SK-N-MC (cell line): Measurements from ENCODE around the gene AUTS2.

ENCODE experiments used
- DNase-seq: peaks from one replicate; pipeline ENCODE4 v3.0.0-alpha.2; 2011; ENCODE audit warnings: low read depth, low spot score
- H3K27ac ChIP-seq: fragments of 200-600 bp; sonication (generic); 2 replicates; pipeline ENCODE4 v1.5.1; 2016; ENCODE audit warnings: mixed run types
- H3K36me3 ChIP-seq: fragments of 200-600 bp; sonication (generic); 2 replicates; pipeline ENCODE4 v1.6.1; 2017; ENCODE audit warnings: antibody characterized with exemption, low read length, mixed read lengths; ENCODE audit not compliant: insufficient read depth
- H3K4me3 ChIP-seq: fragments of 200-600 bp; sonication (generic); 2 replicates; pipeline ENCODE4 v1.5.1; 2016
- H3K9ac ChIP-seq: fragments of 200-600 bp; sonication (generic); 2 replicates; pipeline ENCODE4 v1.8.0; 2017; ENCODE audit warnings: mixed run types, mixed read lengths; ENCODE audit not compliant: insufficient read length
- H3K9me3 ChIP-seq: fragments of 200-600 bp; sonication (generic); 2 replicates; pipeline ENCODE4 v1.6.1; 2017; ENCODE audit warnings: low read depth, mild to moderate bottlenecking, antibody characterized with exemption, low read length, moderate library complexity, mixed read lengths
- EZH2 ChIP-seq: fragments of 200-600 bp; sonication (generic); IDR thresholded peaks from one replicate; pipeline ENCODE4 v1.6.1; 2017; ENCODE audit warnings: antibody characterized with exemption
- FOXP2 ChIP-seq: optimal IDR thresholded peaks from 2 replicates; pipeline ENCODE3; 2011; ENCODE audit warnings: mild to moderate bottlenecking, moderate library complexity; ENCODE audit not compliant: insufficient read depth; ENCODE audit errors: extremely low read length, control extremely low read depth
- POLR2AphosphoS5 ChIP-seq: IDR thresholded peaks from 2 replicates; pipeline ENCODE4 v1.6.1; 2012; ENCODE audit warnings: mild to moderate bottlenecking, low read depth, low read length, borderline replicate concordance

AUTS2 gene

GRCh38 chr7:69615685-69616084 is 17.4 kb downstream of the AUTS2 start:
- Histone ChIP-seq H3K27ac (no peak overlapping the region), H3K4me3 (no peak overlapping the region), H3K9ac (no peak overlapping the region), H3K9me3 (no peaks in the 10 kb centered on the region), H3K36me3 (no peaks in the 10 kb centered on the region)
- DNase-seq = no peak
- TF ChIP-seq POLR2AphosphoS5 (no peak), FOXP2 (no peak)

GRCh38 chr7:69617364-69617763 is 19.1 kb downstream of the AUTS2 start:
- DNase-seq = no peak
- Histone ChIP-seq H3K36me3 (no peaks in the 10 kb centered on the region), H3K27ac (no peak overlapping the region)

GRCh38 chr7:69619054-69619453 is 20.8 kb downstream of the AUTS2 start:
- TF ChIP-seq FOXP2 = no peak
- TF ChIP-seq EZH2 = no peak
- no peak for TF ChIP-seq POLR2AphosphoS5
- no peak for DNase-seq
- no peak overlapping the region for H3K27ac ChIP-seq
- peak overlapping the region; percentile 3; the same call in 1 of the 2 replicates for H3K4me3 ChIP-seq
- no peaks in the 10 kb centered on the region for H3K9me3 ChIP-seq
- no peaks in the 10 kb centered on the region for H3K36me3 ChIP-seq
- no peak overlapping the region for H3K9ac ChIP-seq

More at GRCh38 chr7:69617364-69617763, 19.1 kb downstream of the AUTS2 start:
- no peak overlapping the region for H3K4me3 ChIP-seq
- no peak for TF ChIP-seq FOXP2
- TF ChIP-seq EZH2 = no peak
- no peak for TF ChIP-seq POLR2AphosphoS5
- H3K9ac ChIP-seq = no peak overlapping the region
- H3K9me3 ChIP-seq = no peaks in the 10 kb centered on the region

GRCh38 chr7:69619635-69620034 is 21.4 kb downstream of the AUTS2 start:
- H3K9me3 ChIP-seq = no peaks in the 10 kb centered on the region
- H3K27ac ChIP-seq = no peak overlapping the region
- H3K9ac ChIP-seq = no peak overlapping the region
- TF ChIP-seq FOXP2 = no peak
- no peak for TF ChIP-seq EZH2
- TF ChIP-seq POLR2AphosphoS5 = no peak
- no peaks in the 10 kb centered on the region for H3K36me3 ChIP-seq
- H3K4me3 ChIP-seq = 0 out of 2 replicates have a peak overlapping the region, but pooled peaks have one; percentile 6
- DNase-seq = no peak

- TF ChIP-seq POLR2AphosphoS5 (no peak), EZH2 (no peak), FOXP2 (no peak)
- Histone ChIP-seq H3K4me3 (peak overlapping the region; percentile 6; the same call in 1 of the 2 replicates), H3K36me3 (no peaks in the 10 kb centered on the region), H3K27ac (no peak overlapping the region), H3K9me3 (no peaks in the 10 kb centered on the region), H3K9ac (no peak overlapping the region)
- DNase-seq = no peak
These were observed 21.8 kb downstream of the AUTS2 start for GRCh38 chr7:69620063-69620462.

GRCh38 chr7:69620650-69621049 is 22.4 kb downstream of the AUTS2 start:
- H3K9ac ChIP-seq = no peak overlapping the region
- H3K27ac ChIP-seq = 0 out of 2 replicates have a peak overlapping the region, but pooled peaks have one; percentile 5
- no peaks in the 10 kb centered on the region for H3K9me3 ChIP-seq
- no peaks in the 10 kb centered on the region for H3K36me3 ChIP-seq
- no peak for TF ChIP-seq EZH2
- TF ChIP-seq POLR2AphosphoS5 = no peak
- TF ChIP-seq FOXP2 = no peak
- no peak for DNase-seq
- no peak overlapping the region for H3K4me3 ChIP-seq

GRCh38 chr7:69622014-69622835 is 23.9 kb downstream of the AUTS2 start:
- DNase-seq = peak; percentile 78
- H3K36me3 ChIP-seq = no peaks in the 10 kb centered on the region
- H3K9ac ChIP-seq = peak overlapping the region; percentile 61
- TF ChIP-seq FOXP2 (no peak), POLR2AphosphoS5 (no peak), EZH2 (no peak)
- H3K9me3 ChIP-seq = no peaks in the 10 kb centered on the region
- peak overlapping the region; percentile 93 for H3K27ac ChIP-seq
- H3K4me3 ChIP-seq = peak overlapping the region; percentile 61

GRCh38 chr7:69622960-69623359 is 24.7 kb downstream of the AUTS2 start:
- peak overlapping the region; percentile 93 for H3K27ac ChIP-seq
- no peak for DNase-seq
- TF ChIP-seq POLR2AphosphoS5 = no peak
- no peak for TF ChIP-seq FOXP2
- TF ChIP-seq EZH2 = no peak

More at GRCh38 chr7:69622960-69623359, 24.7 kb downstream of the AUTS2 start:
- H3K36me3 ChIP-seq = no peaks in the 10 kb centered on the region
- H3K9me3 ChIP-seq = no peaks in the 10 kb centered on the region
- H3K4me3 ChIP-seq = peak overlapping the region; percentile 61
- peak overlapping the region; percentile 11 for H3K9ac ChIP-seq
